Neutrophil (primary cell): ENCODE results near the gene ADGB.
"Not testable (repeated sequence)": the region's sequence is repeated elsewhere in the genome, so short reads cannot be mapped to it uniquely, and the experiment has no call there.

ENCODE experiments used
- H3K27ac ChIP-seq: fragments of 200-600 bp; sonication (generic); 2 replicates; pipeline ENCODE4 v1.5.1; 2016; ENCODE audit warnings: mild to moderate bottlenecking, moderate library complexity
- H3K27me3 ChIP-seq: fragments of 200-600 bp; sonication (generic); 2 replicates; pipeline ENCODE4 v1.6.0; 2016; ENCODE audit warnings: mild to moderate bottlenecking
- H3K36me3 ChIP-seq: fragments of 200-600 bp; sonication (generic); 2 replicates; pipeline ENCODE4 v1.5.1; 2017
- H3K4me1 ChIP-seq, 2 experiments: fragments of 200-600 bp in 1 of 2; sonication (generic) in 1 of 2; 1 replicate in 1 of 2; 2 replicates in 1 of 2; pipeline versions ENCODE4 v1.5.1 to v1.6.1; 2013 to 2016; ENCODE audit warnings: low read depth in 1 of 2, low read length in 1 of 2, mild to moderate bottlenecking in 1 of 2, moderate library complexity in 1 of 2; ENCODE audit not compliant: control insufficient read depth in 1 of 2, insufficient read depth in 1 of 2
- H3K4me3 ChIP-seq, 2 experiments: fragments of 200-600 bp in 1 of 2; sonication (generic) in 1 of 2; 1 replicate in 1 of 2; 2 replicates in 1 of 2; pipeline ENCODE4 v1.5.1; 2013 to 2016; ENCODE audit warnings: low read depth in 1 of 2, low read length in 1 of 2, mild to moderate bottlenecking in 1 of 2, moderate library complexity in 1 of 2
- H3K9me3 ChIP-seq: fragments of 200-600 bp; sonication (generic); 2 replicates; pipeline ENCODE4 v1.5.1; 2016
- TF ChIP-seq, protein P1 (sequence below): fragments of 200-600 bp; sonication (generic); IDR thresholded peaks from 2 replicates; pipeline ENCODE4 v1.5.1; 2016; ENCODE audit warnings: antibody characterized with exemption

The ADGB gene

DNA sequence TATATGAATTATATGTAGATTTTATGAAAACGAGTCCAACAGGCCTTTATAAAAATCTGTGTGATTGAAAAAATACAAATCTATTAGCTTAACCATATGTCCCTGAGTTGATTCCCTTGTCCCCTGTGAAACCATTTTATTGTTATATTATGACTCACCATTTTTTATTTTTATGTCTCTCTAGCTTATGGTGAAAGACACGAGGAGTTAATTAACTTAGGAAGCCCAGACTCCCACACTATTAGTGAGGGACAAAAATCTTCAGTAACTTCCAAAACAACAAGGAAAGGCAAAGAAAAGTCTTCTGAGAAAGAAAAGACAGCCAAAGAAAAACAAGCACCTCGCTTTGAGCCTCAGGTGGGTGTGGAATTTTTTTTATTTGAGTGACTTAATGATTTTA, 183.1 kb downstream of the ADGB start:
- TF ChIP-seq, protein P1, sequence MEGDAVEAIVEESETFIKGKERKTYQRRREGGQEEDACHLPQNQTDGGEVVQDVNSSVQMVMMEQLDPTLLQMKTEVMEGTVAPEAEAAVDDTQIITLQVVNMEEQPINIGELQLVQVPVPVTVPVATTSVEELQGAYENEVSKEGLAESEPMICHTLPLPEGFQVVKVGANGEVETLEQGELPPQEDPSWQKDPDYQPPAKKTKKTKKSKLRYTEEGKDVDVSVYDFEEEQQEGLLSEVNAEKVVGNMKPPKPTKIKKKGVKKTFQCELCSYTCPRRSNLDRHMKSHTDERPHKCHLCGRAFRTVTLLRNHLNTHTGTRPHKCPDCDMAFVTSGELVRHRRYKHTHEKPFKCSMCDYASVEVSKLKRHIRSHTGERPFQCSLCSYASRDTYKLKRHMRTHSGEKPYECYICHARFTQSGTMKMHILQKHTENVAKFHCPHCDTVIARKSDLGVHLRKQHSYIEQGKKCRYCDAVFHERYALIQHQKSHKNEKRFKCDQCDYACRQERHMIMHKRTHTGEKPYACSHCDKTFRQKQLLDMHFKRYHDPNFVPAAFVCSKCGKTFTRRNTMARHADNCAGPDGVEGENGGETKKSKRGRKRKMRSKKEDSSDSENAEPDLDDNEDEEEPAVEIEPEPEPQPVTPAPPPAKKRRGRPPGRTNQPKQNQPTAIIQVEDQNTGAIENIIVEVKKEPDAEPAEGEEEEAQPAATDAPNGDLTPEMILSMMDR: no peak
- H3K27ac ChIP-seq: no peak overlapping the region
- H3K4me1 ChIP-seq: peaks cover 0 to 14% of the 10 kb centered on the region in 2 experiments
- no peaks in the 10 kb centered on the region for H3K9me3 ChIP-seq
- H3K36me3 ChIP-seq: no peaks in the 10 kb centered on the region
- no peaks in the 10 kb centered on the region for H3K27me3 ChIP-seq
- no peak overlapping the region for H3K4me3 ChIP-seq

DNA sequence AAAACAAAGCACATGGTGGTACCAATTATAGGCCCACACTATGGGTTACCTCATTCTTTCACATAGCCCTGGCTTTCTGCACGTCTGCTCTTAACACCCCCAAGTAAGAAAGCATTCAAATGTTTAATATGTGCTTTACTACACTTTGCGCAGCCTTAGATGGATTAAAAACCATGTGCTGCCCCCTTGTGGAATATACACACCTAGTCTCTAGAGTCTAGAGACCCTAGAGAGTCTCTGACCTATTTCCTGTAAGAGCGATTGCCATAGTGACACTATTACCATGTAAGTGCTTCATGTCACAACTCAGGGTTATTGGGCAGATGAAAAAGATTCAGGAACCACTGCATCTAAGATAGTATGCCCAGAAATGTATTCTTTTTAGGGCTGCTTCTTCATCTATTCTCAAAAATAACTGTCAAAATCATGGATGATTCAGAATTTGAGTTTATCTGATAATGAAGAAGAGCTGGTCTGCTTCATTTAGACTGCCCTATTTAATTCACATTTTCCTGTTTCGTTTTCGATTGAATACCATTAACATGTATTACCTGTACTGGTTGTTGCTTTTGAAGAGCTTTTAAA, 186.3 kb downstream of the ADGB start:
- Histone ChIP-seq H3K27ac (no peak overlapping the region), H3K4me1 (peaks cover 0 to 19% of the 10 kb centered on the region in 2 experiments), H3K27me3 (no peaks in the 10 kb centered on the region), H3K9me3 (no peaks in the 10 kb centered on the region), H3K4me3 (no peak overlapping the region), H3K36me3 (no peaks in the 10 kb centered on the region)
- TF ChIP-seq, protein P1: peak; percentile 33

DNA sequence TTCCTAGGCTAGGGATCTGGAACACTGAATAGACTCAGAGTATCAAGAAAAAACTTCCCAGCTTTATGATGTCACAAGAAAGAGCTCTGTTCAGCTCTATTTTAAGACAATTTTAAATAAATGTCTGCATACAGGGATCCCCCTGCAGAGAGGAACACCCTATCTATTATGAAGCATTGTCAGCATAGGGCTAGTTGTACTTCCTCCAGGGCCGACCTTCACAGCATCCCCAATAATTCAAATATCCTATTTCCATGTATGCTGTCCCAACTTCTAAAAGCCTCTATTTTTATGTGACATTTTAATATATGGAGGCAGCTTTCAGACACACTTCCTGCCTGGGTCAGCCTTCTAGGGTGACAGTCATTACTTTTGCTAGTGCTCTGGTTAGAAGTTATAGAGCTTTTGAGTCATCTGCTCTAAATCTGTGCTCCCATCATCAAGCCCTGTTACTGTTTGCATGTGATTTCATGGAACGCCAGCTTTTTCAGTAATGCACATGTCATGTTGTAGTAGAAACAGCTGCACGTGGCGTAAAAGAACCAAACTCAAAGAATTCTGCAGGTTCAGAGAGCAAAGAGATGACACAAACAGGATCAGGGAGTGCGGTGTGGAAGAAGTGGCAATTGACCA, 189.2 kb downstream of the ADGB start:
- TF ChIP-seq, protein P1: no peak
- Histone ChIP-seq H3K4me1 (peaks cover 0 to 19% of the 10 kb centered on the region in 2 experiments), H3K4me3 (no peak overlapping the region), H3K27me3 (no peaks in the 10 kb centered on the region), H3K9me3 (no peaks in the 10 kb centered on the region), H3K27ac (no peak overlapping the region), H3K36me3 (no peaks in the 10 kb centered on the region)

- TF ChIP-seq, protein P1: no peak
- H3K27me3 ChIP-seq: no peaks in the 10 kb centered on the region
- H3K4me1 ChIP-seq: peaks cover 0 to 10% of the 10 kb centered on the region in 2 experiments
- no peaks in the 10 kb centered on the region for H3K36me3 ChIP-seq
- H3K9me3 ChIP-seq: no peaks in the 10 kb centered on the region
- H3K27ac ChIP-seq: no peak overlapping the region
- no peak overlapping the region for H3K4me3 ChIP-seq
These were observed 191.9 kb downstream of the ADGB start for GRCh38 chr6:146790561-146791091.

DNA sequence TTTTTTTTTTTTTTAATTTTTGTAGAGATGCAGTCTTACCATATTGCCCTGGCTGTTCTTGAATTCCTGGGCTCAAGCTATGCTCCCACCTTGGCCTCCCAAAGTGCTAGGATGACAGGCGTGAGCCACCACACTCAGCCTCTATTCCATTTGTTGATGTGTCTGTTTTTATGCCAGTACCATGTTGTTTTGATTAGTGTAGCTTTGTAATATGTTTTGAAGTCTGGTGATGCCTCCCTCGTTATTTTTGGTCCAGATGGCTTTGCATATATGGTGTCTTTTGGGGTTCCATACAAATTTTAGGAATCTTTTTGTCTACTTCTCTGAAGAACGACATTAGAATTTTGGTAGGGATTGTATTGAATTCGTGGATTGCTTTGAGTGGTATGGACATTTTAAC, 193.2 kb downstream of the ADGB start:
- no peaks in the 10 kb centered on the region for H3K36me3 ChIP-seq
- TF ChIP-seq, protein P1: no peak
- H3K27ac ChIP-seq: no peak overlapping the region
- H3K9me3 ChIP-seq: no peaks in the 10 kb centered on the region
- H3K4me1 ChIP-seq: peaks cover 0 to 5% of the 10 kb centered on the region in 2 experiments
- H3K27me3 ChIP-seq: no peaks in the 10 kb centered on the region
- no peak overlapping the region for H3K4me3 ChIP-seq

GRCh38 chr6:146793218-146793617, 194.4 kb downstream of the ADGB start:
- not testable (repeated sequence) for H3K27me3 ChIP-seq, H3K4me1 ChIP-seq, H3K9me3 ChIP-seq, H3K36me3 ChIP-seq, H3K27ac ChIP-seq, H3K4me3 ChIP-seq
